ENCODE data around the gene HARS2. TPM values are rescaled to one million over a fixed set of nuclear protein-coding genes. Genes with fewer than 3 reads are reported as not detected.

The HARS2 gene
- polyA plus RNA-seq, 1 donor (not counting 4 experiments of a cell fraction or from before 2014, with no cell fraction given): 44.5 TPM

DNA sequence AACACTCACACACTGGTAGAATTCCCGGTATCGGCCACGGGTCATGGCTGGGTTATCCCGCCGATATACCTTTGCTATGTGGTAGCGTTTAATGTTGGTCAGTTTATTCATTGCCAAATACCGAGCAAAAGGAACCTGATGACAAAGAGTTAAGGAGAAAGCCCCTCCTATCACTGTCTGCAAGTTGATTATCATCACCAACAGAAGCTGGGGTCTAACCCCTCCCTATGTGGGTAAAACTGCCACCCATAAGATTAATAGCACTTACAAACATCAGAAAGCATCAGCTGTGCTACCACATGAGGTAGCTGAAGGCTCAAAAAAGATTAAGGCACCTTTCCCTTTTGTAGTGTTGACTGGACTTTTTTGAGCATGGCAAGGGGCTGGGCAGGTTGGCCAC is 12.3 kb upstream of the HARS2 start:
- H3K36me3 ChIP-seq (ENCODE audit: control insufficient read depth in 2 of 2, extremely low read depth in 1 of 2, insufficient read depth in 2 of 2, low read length in 2 of 2): peaks cover 32 to 37% of the 10 kb centered on the region in 2 experiments
- no peaks in the 10 kb centered on the region for H3K79me2 ChIP-seq (ENCODE audit: control insufficient read depth, insufficient read depth, low read length)
- H3K27me3 ChIP-seq (ENCODE audit: control insufficient read depth, extremely low read depth, insufficient read depth, low read length): no peaks in the 10 kb centered on the region
- TF ChIP-seq EZH2 (IDR thresholded peaks at IDR 0.05; ENCODE audit: low read length): no peak
- TF ChIP-seq, protein P1, sequence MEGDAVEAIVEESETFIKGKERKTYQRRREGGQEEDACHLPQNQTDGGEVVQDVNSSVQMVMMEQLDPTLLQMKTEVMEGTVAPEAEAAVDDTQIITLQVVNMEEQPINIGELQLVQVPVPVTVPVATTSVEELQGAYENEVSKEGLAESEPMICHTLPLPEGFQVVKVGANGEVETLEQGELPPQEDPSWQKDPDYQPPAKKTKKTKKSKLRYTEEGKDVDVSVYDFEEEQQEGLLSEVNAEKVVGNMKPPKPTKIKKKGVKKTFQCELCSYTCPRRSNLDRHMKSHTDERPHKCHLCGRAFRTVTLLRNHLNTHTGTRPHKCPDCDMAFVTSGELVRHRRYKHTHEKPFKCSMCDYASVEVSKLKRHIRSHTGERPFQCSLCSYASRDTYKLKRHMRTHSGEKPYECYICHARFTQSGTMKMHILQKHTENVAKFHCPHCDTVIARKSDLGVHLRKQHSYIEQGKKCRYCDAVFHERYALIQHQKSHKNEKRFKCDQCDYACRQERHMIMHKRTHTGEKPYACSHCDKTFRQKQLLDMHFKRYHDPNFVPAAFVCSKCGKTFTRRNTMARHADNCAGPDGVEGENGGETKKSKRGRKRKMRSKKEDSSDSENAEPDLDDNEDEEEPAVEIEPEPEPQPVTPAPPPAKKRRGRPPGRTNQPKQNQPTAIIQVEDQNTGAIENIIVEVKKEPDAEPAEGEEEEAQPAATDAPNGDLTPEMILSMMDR (optimal IDR thresholded peaks at IDR 0.05 in 1 of 3, IDR thresholded peaks at IDR 0.05 in 1 of 3, conservative IDR thresholded peaks at IDR 0.05 in 1 of 3; ENCODE audit: extremely low read depth in 1 of 3, insufficient read depth in 2 of 3, low read length in 3 of 3): no peak
- no peak overlapping the region for H3K9ac ChIP-seq (ENCODE audit: control insufficient read depth, extremely low read depth, insufficient read depth, low read length)
- dilution Hi-C loops (cut with MboI; ENCODE audit: extremely low pct_ligation_motif_present, low sequenced_read_pairs): no loop called here
- H3K27ac ChIP-seq (ENCODE audit: control insufficient read depth, insufficient read depth, low read length): no peak overlapping the region
- no peaks in the 10 kb centered on the region for H3K9me1 ChIP-seq (ENCODE audit: control insufficient read depth, extremely low read depth, insufficient read depth, low read length)
- no peak overlapping the region for H3K4me3 ChIP-seq (ENCODE audit: control insufficient read depth in 2 of 3, extremely low read depth in 1 of 3, insufficient read depth in 2 of 3, low read depth in 1 of 3, low read length in 3 of 3)
- H3K4me1 ChIP-seq (ENCODE audit: control insufficient read depth, extremely low read depth, insufficient read depth, low read length): no peaks in the 10 kb centered on the region
- H3K9me3 ChIP-seq (ENCODE audit: control insufficient read depth, low read depth, low read length): no peaks in the 10 kb centered on the region
- FAIRE-seq: no peak
- H3K4me2 ChIP-seq (ENCODE audit: control insufficient read depth, extremely low read depth, insufficient read depth, low read depth, low read length): no peak overlapping the region
- no peak for DNase-seq (ENCODE audit: low read depth, low spot score)
- no peak overlapping the region for H2AFZ ChIP-seq (ENCODE audit: control insufficient read depth, low read length)
- H4K20me1 ChIP-seq (ENCODE audit: control insufficient read depth, extremely low read depth, insufficient read depth, low read length): no peaks in the 10 kb centered on the region

DNA sequence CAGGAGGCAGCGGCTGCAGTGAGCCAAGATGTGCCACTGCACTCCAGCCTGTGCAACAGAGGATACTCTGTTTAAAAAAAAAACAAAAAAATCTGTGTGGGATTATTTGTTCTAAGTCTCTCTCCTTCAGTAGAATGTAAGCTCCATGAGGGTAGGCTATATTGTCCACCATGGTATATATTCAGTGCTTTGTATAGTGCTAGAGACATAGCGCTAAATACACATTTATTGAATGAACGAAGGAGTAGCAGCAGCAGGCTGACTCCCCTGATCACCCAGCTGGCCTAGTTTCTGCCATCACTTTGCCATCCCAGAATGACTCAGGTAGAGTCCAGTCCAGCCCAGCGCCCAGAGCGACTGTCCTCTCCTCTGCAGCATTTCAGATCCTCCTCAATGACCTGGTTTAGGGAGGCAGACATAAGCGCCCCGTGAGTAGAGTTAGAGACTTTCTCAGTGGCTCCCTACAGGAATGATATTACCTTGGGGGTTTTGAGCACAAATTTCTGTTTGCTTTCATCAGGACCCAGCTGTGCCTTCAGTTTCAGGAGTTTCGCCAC is 801 bp upstream of the HARS2 start:
- TF ChIP-seq, protein P1 (optimal IDR thresholded peaks at IDR 0.05 in 1 of 3, IDR thresholded peaks at IDR 0.05 in 1 of 3, conservative IDR thresholded peaks at IDR 0.05 in 1 of 3; ENCODE audit: extremely low read depth in 1 of 3, insufficient read depth in 2 of 3, low read length in 3 of 3): no peak
- no peak for TF ChIP-seq EZH2 (IDR thresholded peaks at IDR 0.05; ENCODE audit: low read length)
- peaks cover 14 to 21% of the 10 kb centered on the region in 2 experiments for H3K36me3 ChIP-seq (ENCODE audit: control insufficient read depth in 2 of 2, extremely low read depth in 1 of 2, insufficient read depth in 2 of 2, low read length in 2 of 2)
- no peaks in the 10 kb centered on the region for H3K27me3 ChIP-seq (ENCODE audit: control insufficient read depth, extremely low read depth, insufficient read depth, low read length)
- peak overlapping the region; percentile 59 to 93 (median 85) for H3K4me3 ChIP-seq (ENCODE audit: control insufficient read depth in 2 of 3, extremely low read depth in 1 of 3, insufficient read depth in 2 of 3, low read depth in 1 of 3, low read length in 3 of 3)
- H3K9ac ChIP-seq (ENCODE audit: control insufficient read depth, extremely low read depth, insufficient read depth, low read length): peak overlapping the region; percentile 90
- peak overlapping the region; percentile 80 for H3K4me2 ChIP-seq (ENCODE audit: control insufficient read depth, extremely low read depth, insufficient read depth, low read depth, low read length)
- no peaks in the 10 kb centered on the region for H4K20me1 ChIP-seq (ENCODE audit: control insufficient read depth, extremely low read depth, insufficient read depth, low read length)
- no peaks in the 10 kb centered on the region for H3K9me1 ChIP-seq (ENCODE audit: control insufficient read depth, extremely low read depth, insufficient read depth, low read length)
- peaks cover 5% of the 10 kb centered on the region for H3K4me1 ChIP-seq (ENCODE audit: control insufficient read depth, extremely low read depth, insufficient read depth, low read length)
- H3K79me2 ChIP-seq (ENCODE audit: control insufficient read depth, insufficient read depth, low read length): peaks cover 61% of the 10 kb centered on the region
- H3K27ac ChIP-seq (ENCODE audit: control insufficient read depth, insufficient read depth, low read length): peak overlapping the region; percentile 85
- no peaks in the 10 kb centered on the region for H3K9me3 ChIP-seq (ENCODE audit: control insufficient read depth, low read depth, low read length)
- H2AFZ ChIP-seq (ENCODE audit: control insufficient read depth, low read length): peak overlapping the region; percentile 98
- dilution Hi-C loops (cut with MboI; ENCODE audit: extremely low pct_ligation_motif_present, low sequenced_read_pairs): no loop called here
- DNase-seq (ENCODE audit: low read depth, low spot score) (no peak), FAIRE-seq (no peak)

Measured in keratinocyte (primary cell).